ENCODE data around the gene EMID1.

The EMID1 gene

DNA sequence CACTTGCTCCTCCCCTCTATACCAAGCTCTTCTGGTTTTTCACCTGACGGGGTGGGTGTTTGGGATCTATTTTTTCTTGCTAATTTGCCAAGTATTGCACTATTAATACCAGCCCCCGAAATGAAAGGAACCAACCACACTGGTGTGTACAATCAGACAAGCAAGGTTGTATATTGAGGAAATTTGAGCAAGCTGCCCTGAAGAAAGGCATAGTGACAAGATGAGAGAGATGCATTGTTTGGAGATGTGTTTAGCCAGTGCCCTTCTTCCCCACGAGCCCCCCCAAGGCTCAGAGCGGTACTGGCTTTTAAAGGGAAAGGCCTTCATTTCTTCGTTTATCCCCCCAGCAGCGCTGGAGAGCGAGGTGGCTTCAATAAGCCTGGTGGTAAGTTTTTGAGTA is 85.5 kb downstream of the EMID1 start:
- Histone ChIP-seq H3K36me3 (ENCODE audit: control insufficient read depth in 2 of 2, insufficient read depth in 1 of 2, low read length in 2 of 2) (peaks cover 99 to 100% of the 10 kb centered on the region in 2 experiments), H3K4me1 (ENCODE audit: control insufficient read depth, insufficient read depth, low read length) (no peaks in the 10 kb centered on the region), H3K9me3 (ENCODE audit: control insufficient read depth, insufficient read depth, low read depth, low read length) (no peaks in the 10 kb centered on the region), H3K27ac (ENCODE audit: extremely low read depth, low read depth, low read length) (no peak overlapping the region), H3K4me3 (ENCODE audit: low read depth, low read length) (no peak overlapping the region)
- ChIA-PET CTCF (interaction anchor here (0.6 kb wide), 1 partner anchor 67 kb away, joined by 4 read pairs; no protein-coding TSS in a partner anchor), POLR2A (interaction anchor here (0.6 kb wide), 1 partner anchor 1222 kb away, joined by 3 read pairs; no protein-coding TSS in a partner anchor)
- no peak for TF ChIP-seq OVOL3 (tag by site-specific recombination; IDR thresholded peaks at IDR 0.05)
- TF ChIP-seq ZNF664 (tag by site-specific recombination; IDR thresholded peaks at IDR 0.05), result no peak
- TF ChIP-seq, protein P1, sequence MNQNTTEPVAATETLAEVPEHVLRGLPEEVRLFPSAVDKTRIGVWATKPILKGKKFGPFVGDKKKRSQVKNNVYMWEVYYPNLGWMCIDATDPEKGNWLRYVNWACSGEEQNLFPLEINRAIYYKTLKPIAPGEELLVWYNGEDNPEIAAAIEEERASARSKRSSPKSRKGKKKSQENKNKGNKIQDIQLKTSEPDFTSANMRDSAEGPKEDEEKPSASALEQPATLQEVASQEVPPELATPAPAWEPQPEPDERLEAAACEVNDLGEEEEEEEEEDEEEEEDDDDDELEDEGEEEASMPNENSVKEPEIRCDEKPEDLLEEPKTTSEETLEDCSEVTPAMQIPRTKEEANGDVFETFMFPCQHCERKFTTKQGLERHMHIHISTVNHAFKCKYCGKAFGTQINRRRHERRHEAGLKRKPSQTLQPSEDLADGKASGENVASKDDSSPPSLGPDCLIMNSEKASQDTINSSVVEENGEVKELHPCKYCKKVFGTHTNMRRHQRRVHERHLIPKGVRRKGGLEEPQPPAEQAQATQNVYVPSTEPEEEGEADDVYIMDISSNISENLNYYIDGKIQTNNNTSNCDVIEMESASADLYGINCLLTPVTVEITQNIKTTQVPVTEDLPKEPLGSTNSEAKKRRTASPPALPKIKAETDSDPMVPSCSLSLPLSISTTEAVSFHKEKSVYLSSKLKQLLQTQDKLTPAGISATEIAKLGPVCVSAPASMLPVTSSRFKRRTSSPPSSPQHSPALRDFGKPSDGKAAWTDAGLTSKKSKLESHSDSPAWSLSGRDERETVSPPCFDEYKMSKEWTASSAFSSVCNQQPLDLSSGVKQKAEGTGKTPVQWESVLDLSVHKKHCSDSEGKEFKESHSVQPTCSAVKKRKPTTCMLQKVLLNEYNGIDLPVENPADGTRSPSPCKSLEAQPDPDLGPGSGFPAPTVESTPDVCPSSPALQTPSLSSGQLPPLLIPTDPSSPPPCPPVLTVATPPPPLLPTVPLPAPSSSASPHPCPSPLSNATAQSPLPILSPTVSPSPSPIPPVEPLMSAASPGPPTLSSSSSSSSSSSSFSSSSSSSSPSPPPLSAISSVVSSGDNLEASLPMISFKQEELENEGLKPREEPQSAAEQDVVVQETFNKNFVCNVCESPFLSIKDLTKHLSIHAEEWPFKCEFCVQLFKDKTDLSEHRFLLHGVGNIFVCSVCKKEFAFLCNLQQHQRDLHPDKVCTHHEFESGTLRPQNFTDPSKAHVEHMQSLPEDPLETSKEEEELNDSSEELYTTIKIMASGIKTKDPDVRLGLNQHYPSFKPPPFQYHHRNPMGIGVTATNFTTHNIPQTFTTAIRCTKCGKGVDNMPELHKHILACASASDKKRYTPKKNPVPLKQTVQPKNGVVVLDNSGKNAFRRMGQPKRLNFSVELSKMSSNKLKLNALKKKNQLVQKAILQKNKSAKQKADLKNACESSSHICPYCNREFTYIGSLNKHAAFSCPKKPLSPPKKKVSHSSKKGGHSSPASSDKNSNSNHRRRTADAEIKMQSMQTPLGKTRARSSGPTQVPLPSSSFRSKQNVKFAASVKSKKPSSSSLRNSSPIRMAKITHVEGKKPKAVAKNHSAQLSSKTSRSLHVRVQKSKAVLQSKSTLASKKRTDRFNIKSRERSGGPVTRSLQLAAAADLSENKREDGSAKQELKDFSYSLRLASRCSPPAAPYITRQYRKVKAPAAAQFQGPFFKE (tag by site-specific recombination; IDR thresholded peaks at IDR 0.05; ENCODE audit: borderline replicate concordance), result no peak
- TF ChIP-seq, protein P2, sequence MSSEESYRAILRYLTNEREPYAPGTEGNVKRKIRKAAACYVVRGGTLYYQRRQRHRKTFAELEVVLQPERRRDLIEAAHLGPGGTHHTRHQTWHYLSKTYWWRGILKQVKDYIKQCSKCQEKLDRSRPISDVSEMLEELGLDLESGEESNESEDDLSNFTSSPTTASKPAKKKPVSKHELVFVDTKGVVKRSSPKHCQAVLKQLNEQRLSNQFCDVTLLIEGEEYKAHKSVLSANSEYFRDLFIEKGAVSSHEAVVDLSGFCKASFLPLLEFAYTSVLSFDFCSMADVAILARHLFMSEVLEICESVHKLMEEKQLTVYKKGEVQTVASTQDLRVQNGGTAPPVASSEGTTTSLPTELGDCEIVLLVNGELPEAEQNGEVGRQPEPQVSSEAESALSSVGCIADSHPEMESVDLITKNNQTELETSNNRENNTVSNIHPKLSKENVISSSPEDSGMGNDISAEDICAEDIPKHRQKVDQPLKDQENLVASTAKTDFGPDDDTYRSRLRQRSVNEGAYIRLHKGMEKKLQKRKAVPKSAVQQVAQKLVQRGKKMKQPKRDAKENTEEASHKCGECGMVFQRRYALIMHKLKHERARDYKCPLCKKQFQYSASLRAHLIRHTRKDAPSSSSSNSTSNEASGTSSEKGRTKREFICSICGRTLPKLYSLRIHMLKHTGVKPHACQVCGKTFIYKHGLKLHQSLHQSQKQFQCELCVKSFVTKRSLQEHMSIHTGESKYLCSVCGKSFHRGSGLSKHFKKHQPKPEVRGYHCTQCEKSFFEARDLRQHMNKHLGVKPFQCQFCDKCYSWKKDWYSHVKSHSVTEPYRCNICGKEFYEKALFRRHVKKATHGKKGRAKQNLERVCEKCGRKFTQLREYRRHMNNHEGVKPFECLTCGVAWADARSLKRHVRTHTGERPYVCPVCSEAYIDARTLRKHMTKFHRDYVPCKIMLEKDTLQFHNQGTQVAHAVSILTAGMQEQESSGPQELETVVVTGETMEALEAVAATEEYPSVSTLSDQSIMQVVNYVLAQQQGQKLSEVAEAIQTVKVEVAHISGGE (tag by site-specific recombination; conservative IDR thresholded peaks at IDR 0.05; ENCODE audit: low read depth), result no peak
- no peak for TF ChIP-seq SCRT1 (tag by site-specific recombination; IDR thresholded peaks at IDR 0.05; ENCODE audit: borderline replicate concordance)
- no peak for TF ChIP-seq ZEB2 (tag by site-specific recombination; IDR thresholded peaks at IDR 0.05)
- TF ChIP-seq SP2 (tag by site-specific recombination; IDR thresholded peaks at IDR 0.05), result no peak
- TF ChIP-seq OSR2 (tag by site-specific recombination; IDR thresholded peaks at IDR 0.05), result no peak
- no peak for TF ChIP-seq ZNF211 (tag by site-specific recombination; IDR thresholded peaks at IDR 0.05; ENCODE audit: low read depth)
- TF ChIP-seq ZNF184 (tag by site-specific recombination; IDR thresholded peaks at IDR 0.05), result no peak
- TF ChIP-seq, protein P3, sequence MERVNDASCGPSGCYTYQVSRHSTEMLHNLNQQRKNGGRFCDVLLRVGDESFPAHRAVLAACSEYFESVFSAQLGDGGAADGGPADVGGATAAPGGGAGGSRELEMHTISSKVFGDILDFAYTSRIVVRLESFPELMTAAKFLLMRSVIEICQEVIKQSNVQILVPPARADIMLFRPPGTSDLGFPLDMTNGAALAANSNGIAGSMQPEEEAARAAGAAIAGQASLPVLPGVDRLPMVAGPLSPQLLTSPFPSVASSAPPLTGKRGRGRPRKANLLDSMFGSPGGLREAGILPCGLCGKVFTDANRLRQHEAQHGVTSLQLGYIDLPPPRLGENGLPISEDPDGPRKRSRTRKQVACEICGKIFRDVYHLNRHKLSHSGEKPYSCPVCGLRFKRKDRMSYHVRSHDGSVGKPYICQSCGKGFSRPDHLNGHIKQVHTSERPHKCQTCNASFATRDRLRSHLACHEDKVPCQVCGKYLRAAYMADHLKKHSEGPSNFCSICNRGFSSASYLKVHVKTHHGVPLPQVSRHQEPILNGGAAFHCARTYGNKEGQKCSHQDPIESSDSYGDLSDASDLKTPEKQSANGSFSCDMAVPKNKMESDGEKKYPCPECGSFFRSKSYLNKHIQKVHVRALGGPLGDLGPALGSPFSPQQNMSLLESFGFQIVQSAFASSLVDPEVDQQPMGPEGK (tag by site-specific recombination; IDR thresholded peaks at IDR 0.05), result no peak
- no peak for TF ChIP-seq ZBTB7A (tag by site-specific recombination; IDR thresholded peaks at IDR 0.05; ENCODE audit: low read depth)

DNA sequence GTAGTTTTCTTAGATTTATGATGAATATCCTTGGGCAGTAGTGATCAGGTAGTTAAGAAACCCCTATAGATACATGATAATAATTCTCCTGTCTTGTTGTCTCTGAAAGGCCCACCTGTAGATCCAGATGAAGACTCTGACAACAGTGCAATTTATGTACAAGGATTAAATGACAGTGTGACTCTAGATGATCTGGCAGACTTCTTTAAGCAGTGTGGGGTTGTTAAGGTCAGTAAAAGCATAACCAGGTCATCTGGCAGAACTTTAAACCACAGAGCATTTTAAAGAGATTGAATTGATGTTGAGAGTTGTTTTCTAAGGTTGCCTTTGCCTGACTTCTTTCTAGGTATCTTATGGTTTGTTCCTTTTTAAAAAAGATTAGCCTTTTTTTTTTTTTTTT is 86.7 kb downstream of the EMID1 start:
- ChIA-PET POLR2A (no interaction called here), CTCF (interaction anchor here (1.1 kb wide), 1 partner anchor 11 kb away, joined by 3 read pairs; no protein-coding TSS in a partner anchor)
- no peaks in the 10 kb centered on the region for H3K9me3 ChIP-seq (ENCODE audit: control insufficient read depth, insufficient read depth, low read depth, low read length)
- H3K4me3 ChIP-seq (ENCODE audit: low read depth, low read length), result no peak overlapping the region
- H3K4me1 ChIP-seq (ENCODE audit: control insufficient read depth, insufficient read depth, low read length), result no peaks in the 10 kb centered on the region
- peaks cover 99 to 100% of the 10 kb centered on the region in 2 experiments for H3K36me3 ChIP-seq (ENCODE audit: control insufficient read depth in 2 of 2, insufficient read depth in 1 of 2, low read length in 2 of 2)
- H3K27ac ChIP-seq (ENCODE audit: extremely low read depth, low read depth, low read length), result 0 out of 2 replicates have a peak overlapping the region, but pooled peaks have one; percentile 2
- TF ChIP-seq, protein P4, sequence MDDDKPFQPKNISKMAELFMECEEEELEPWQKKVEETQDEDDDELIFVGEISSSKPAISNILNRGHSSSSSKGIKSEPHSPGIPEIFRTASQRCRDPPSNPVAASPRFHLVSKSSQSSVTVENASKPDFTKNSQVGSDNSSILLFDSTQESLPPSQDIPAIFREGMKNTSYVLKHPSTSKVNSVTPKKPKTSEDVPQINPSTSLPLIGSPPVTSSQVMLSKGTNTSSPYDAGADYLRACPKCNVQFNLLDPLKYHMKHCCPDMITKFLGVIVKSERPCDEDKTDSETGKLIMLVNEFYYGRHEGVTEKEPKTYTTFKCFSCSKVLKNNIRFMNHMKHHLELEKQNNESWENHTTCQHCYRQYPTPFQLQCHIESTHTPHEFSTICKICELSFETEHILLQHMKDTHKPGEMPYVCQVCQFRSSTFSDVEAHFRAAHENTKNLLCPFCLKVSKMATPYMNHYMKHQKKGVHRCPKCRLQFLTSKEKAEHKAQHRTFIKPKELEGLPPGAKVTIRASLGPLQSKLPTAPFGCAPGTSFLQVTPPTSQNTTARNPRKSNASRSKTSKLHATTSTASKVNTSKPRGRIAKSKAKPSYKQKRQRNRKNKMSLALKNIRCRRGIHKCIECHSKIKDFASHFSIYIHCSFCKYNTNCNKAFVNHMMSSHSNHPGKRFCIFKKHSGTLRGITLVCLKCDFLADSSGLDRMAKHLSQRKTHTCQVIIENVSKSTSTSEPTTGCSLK (tag by site-specific recombination; IDR thresholded peaks at IDR 0.05), result no peak
- TF ChIP-seq, protein P2 (tag by site-specific recombination; conservative IDR thresholded peaks at IDR 0.05; ENCODE audit: low read depth), result no peak
- TF ChIP-seq ZNF248 (tag by site-specific recombination; IDR thresholded peaks at IDR 0.05) (no peak), ZBTB8A (tag by site-specific recombination; IDR thresholded peaks at IDR 0.05) (no peak)
